NCI-H446 treated with DMSO at 0.1 percent for 48 hours (cell line): ENCODE results near the gene YJEFN3.
A peak's percentile ranks its signal among the peaks of the same experiment; 100 is the strongest.

Source experiments
- DNase-seq: peaks from one replicate; lab custom pipeline; 2025; lab: John Stamatoyannopoulos, UW

Gene YJEFN3

GRCh38 chr19:19528721-19529490, at the start of gene YJEFN3:
TSS of gene YJEFN3 (plus strand) at chr19:19528911. CDS start at chr19:19528933, 22 bp downstream.
- DNase-seq = no peak

- no peak for DNase-seq
Measured at GRCh38 chr19:19480688-19481087, 48.0 kb upstream of the YJEFN3 start.

GRCh38 chr19:19482809-19483596, 45.7 kb upstream of the YJEFN3 start:
- no peak for DNase-seq

GRCh38 chr19:19485161-19485997, 43.3 kb upstream of the YJEFN3 start:
- DNase-seq = no peak

GRCh38 chr19:19485998-19486290, 42.8 kb upstream of the YJEFN3 start:
- no peak for DNase-seq

- no peak for DNase-seq
Measured at GRCh38 chr19:19486343-19487076, 42.2 kb upstream of the YJEFN3 start.

GRCh38 chr19:19487077-19487949, 41.4 kb upstream of the YJEFN3 start:
- no peak for DNase-seq

GRCh38 chr19:19487950-19488874, 40.5 kb upstream of the YJEFN3 start:
- no peak for DNase-seq

- DNase-seq = no peak
Measured at GRCh38 chr19:19488875-19489690, 39.6 kb upstream of the YJEFN3 start.

- DNase-seq = no peak
Measured at GRCh38 chr19:19489804-19490204, 38.9 kb upstream of the YJEFN3 start.

- DNase-seq = peak; percentile 61
Measured at GRCh38 chr19:19490214-19490968, 38.3 kb upstream of the YJEFN3 start.

GRCh38 chr19:19491321-19492025, 37.2 kb upstream of the YJEFN3 start:
- no peak for DNase-seq

- no peak for DNase-seq
Measured at GRCh38 chr19:19492026-19492610, 36.6 kb upstream of the YJEFN3 start.

GRCh38 chr19:19493841-19494546, 34.7 kb upstream of the YJEFN3 start:
- no peak for DNase-seq

- DNase-seq = no peak
Measured at GRCh38 chr19:19495614-19496603, 32.8 kb upstream of the YJEFN3 start.
